Fibroblast of lung (primary cell): ENCODE measurements around the gene SGK1. TPM values are rescaled to one million over a fixed set of nuclear protein-coding genes. Genes with fewer than 3 reads are reported as not detected.
"Not testable (repeated sequence)": the region's sequence is repeated elsewhere in the genome, so short reads cannot be mapped to it uniquely, and the experiment has no call there.

Experiments used
- DNase-seq, 2 donors: peaks; one replicate each; pipeline versions ENCODE4 v3.0.0 to v3.0.0-alpha.2; 2010; ENCODE audit warnings: low read depth in 2 of 2
- H2AFZ ChIP-seq: 2 replicates; pipeline ENCODE4 v1.5.1; 2012; ENCODE audit warnings: low read length, control low read depth, inconsistent platforms
- H3K27ac ChIP-seq: 2 replicates; pipeline ENCODE4 v1.5.1; 2011; ENCODE audit warnings: low read length, control low read depth; ENCODE audit not compliant: insufficient read depth
- H3K27me3 ChIP-seq: 2 replicates; pipeline ENCODE4 v1.5.1; 2011; ENCODE audit warnings: mild to moderate bottlenecking, low read length; ENCODE audit not compliant: control insufficient read depth, insufficient read depth
- H3K36me3 ChIP-seq: 2 replicates; pipeline ENCODE4 v1.5.1; 2011; ENCODE audit warnings: low read length; ENCODE audit not compliant: control insufficient read depth, insufficient read depth
- H3K4me1 ChIP-seq: 2 replicates; pipeline ENCODE4 v1.5.1; 2011; ENCODE audit warnings: low read length; ENCODE audit not compliant: control insufficient read depth, insufficient read depth; ENCODE audit errors: extremely low read depth
- H3K4me2 ChIP-seq: 2 replicates; pipeline ENCODE4 v1.5.1; 2011; ENCODE audit warnings: low read length, control low read depth; ENCODE audit not compliant: insufficient read depth; ENCODE audit errors: extremely low read depth
- H3K4me3 ChIP-seq, 4 experiments: fragments of 200-600 bp in 1 of 4; sonication (generic) in 1 of 4; replicated peaks in 1 of 4; 2 replicates each; pipeline ENCODE4 v1.5.1; 2011 to 2016; ENCODE audit warnings: low read length in 4 of 4, low read depth in 3 of 4, mild to moderate bottlenecking in 3 of 4, control low read depth in 2 of 4, inconsistent platforms in 1 of 4, mixed read lengths in 1 of 4; ENCODE audit not compliant: insufficient read depth in 1 of 4; ENCODE audit errors: control extremely low read depth in 1 of 4
- H3K79me2 ChIP-seq: 2 replicates; pipeline ENCODE4 v1.5.1; 2012; ENCODE audit warnings: mild to moderate bottlenecking, low read length, inconsistent platforms; ENCODE audit not compliant: control insufficient read depth, insufficient read depth
- H3K9ac ChIP-seq: 2 replicates; pipeline ENCODE4 v1.5.1; 2011; ENCODE audit warnings: mild to moderate bottlenecking, low read length, control low read depth; ENCODE audit not compliant: insufficient read depth
- H3K9me3 ChIP-seq: 2 replicates; pipeline ENCODE4 v1.5.1; 2012; ENCODE audit warnings: low read depth, low read length; ENCODE audit not compliant: control insufficient read depth, insufficient read depth
- H4K20me1 ChIP-seq: 2 replicates; pipeline ENCODE4 v1.5.1; 2011; ENCODE audit warnings: low read length; ENCODE audit not compliant: control insufficient read depth, insufficient read depth; ENCODE audit errors: extremely low read depth
- EZH2 ChIP-seq: IDR thresholded peaks from 2 replicates; pipeline ENCODE4 v1.5.1; 2012; ENCODE audit warnings: low read length, control low read depth, mild to moderate bottlenecking; ENCODE audit errors: missing control alignments
- polyA plus RNA-seq, 2 donors: library from polyadenylated mRNA; depleted of rRNA in 1 of 2; stranded (reverse) in 1 of 2; unstranded in 1 of 2; fragments of >200 nt; gene quantifications; 2 replicates each; pipeline ENCODE4 v1.2.1, GENCODE V29; 2011 to 2012; ENCODE audit warnings: missing spikeins in 1 of 2
- total RNA-seq: library from RNA; depleted of rRNA; stranded (reverse); fragments of >200 nt; gene quantifications from 2 replicates; pipeline ENCODE4 v1.2.1, GENCODE V29; 2014
- TF ChIP-seq, protein P1 (sequence below), 2 donors: IDR thresholded peaks in 1 of 2; conservative IDR thresholded peaks in 1 of 2; 1 replicate in 1 of 2; 2 replicates in 1 of 2; pipeline ENCODE4 v1.5.1; 2011 to 2012; ENCODE audit warnings: low read length in 2 of 2, control low read depth in 1 of 2, inconsistent platforms in 1 of 2, low read depth in 1 of 2, mild to moderate bottlenecking in 1 of 2

Gene SGK1
- total and polyA plus RNA-seq, 2 donors (not counting 1 experiment from before 2014, with no cell fraction given), result 132 to 154 TPM

DNA sequence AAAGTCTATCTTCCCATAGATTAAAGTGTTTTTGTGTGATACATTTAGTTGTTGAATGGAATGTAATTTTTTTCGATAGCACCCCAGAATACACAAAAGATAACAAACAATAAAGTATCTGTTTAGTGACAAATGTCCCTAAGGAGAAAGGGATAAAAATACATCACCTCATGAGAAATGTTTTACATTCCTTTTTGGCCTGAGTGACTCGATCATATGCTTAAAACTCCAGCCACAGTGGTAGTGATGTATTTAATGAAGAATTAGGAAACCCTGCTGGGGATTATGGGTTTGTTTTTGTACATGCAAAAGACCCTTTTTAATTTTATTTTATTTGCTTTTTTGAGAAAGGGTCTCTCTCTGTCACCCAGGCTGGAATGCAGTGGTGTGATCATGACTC is 4.3 kb upstream of the SGK1 start:
- H3K79me2 ChIP-seq, result no peaks in the 10 kb centered on the region

DNA sequence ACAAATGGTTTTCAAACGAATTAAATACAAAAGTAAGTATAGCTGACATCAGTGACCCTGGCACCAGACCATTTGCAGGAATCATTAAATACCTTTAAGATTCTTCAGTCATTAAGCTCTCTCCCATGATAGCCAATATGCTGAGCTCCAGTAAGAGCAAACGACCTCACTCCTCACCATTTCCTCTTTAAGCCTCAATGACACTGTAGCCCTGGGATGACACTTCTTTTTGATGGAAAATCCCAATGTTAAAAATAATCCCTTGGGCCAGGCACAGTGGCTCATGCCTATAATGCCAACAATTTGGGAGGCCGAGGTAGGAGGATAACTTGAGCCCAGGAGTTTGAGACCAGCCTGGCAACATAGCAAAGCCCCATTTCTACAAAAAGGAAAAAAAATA is 3.3 kb upstream of the SGK1 start:
- H3K27me3 ChIP-seq, result no peaks in the 10 kb centered on the region
- no peaks in the 10 kb centered on the region for H3K9me3 ChIP-seq
- H2AFZ ChIP-seq, result no peak overlapping the region
- no peak overlapping the region for H3K4me3 ChIP-seq
- no peaks in the 10 kb centered on the region for H3K4me1 ChIP-seq
- H4K20me1 ChIP-seq, result no peaks in the 10 kb centered on the region
- DNase-seq, result no peak
- H3K27ac ChIP-seq, result no peak overlapping the region
- H3K79me2 ChIP-seq, result no peaks in the 10 kb centered on the region
- no peak overlapping the region for H3K9ac ChIP-seq
- no peak overlapping the region for H3K4me2 ChIP-seq
- no peak for TF ChIP-seq EZH2
- no peaks in the 10 kb centered on the region for H3K36me3 ChIP-seq

More for the DNA sequence above, 4.3 kb upstream of the SGK1 start:
- Histone ChIP-seq H3K4me3 (no peak overlapping the region), H2AFZ (no peak overlapping the region), H3K36me3 (no peaks in the 10 kb centered on the region), H3K27me3 (no peaks in the 10 kb centered on the region), H3K9ac (no peak overlapping the region), H3K9me3 (no peaks in the 10 kb centered on the region), H3K4me1 (no peaks in the 10 kb centered on the region), H3K4me2 (no peak overlapping the region), H4K20me1 (no peaks in the 10 kb centered on the region), H3K27ac (no peak overlapping the region)
- TF ChIP-seq EZH2, result no peak
- TF ChIP-seq, protein P1, sequence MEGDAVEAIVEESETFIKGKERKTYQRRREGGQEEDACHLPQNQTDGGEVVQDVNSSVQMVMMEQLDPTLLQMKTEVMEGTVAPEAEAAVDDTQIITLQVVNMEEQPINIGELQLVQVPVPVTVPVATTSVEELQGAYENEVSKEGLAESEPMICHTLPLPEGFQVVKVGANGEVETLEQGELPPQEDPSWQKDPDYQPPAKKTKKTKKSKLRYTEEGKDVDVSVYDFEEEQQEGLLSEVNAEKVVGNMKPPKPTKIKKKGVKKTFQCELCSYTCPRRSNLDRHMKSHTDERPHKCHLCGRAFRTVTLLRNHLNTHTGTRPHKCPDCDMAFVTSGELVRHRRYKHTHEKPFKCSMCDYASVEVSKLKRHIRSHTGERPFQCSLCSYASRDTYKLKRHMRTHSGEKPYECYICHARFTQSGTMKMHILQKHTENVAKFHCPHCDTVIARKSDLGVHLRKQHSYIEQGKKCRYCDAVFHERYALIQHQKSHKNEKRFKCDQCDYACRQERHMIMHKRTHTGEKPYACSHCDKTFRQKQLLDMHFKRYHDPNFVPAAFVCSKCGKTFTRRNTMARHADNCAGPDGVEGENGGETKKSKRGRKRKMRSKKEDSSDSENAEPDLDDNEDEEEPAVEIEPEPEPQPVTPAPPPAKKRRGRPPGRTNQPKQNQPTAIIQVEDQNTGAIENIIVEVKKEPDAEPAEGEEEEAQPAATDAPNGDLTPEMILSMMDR (conservative IDR thresholded peaks at IDR 0.05 in 1 of 2, IDR thresholded peaks at IDR 0.05 in 1 of 2; ENCODE audit: low read depth in 1 of 2, low read length in 2 of 2), result no peak
- DNase-seq, result no peak

DNA sequence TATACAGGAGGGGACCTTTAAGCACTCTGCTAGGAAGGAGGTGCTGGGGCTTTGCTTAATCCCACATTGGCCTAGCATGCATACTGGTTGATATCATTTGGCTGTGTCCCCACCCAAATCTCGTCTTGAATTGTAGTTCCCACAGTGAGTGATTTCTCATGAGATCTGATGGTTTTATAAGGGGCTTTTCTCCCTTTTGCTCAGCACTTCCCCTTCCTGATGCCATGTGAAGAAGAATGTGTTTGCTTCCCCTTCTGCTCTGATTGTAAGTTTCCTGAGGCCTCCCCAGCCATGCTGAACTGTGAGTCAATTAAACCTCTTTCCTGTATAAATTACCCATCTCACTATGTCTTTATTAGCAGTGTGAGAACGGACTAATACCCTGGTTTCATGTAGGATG is 1.8 kb upstream of the SGK1 start:
- H3K4me1 ChIP-seq, H3K9ac ChIP-seq, H4K20me1 ChIP-seq, H3K9me3 ChIP-seq, DNase-seq, H3K79me2 ChIP-seq, H3K27me3 ChIP-seq, H3K4me3 ChIP-seq, H3K4me2 ChIP-seq, H3K27ac ChIP-seq, H2AFZ ChIP-seq, H3K36me3 ChIP-seq: not testable (repeated sequence)

DNA sequence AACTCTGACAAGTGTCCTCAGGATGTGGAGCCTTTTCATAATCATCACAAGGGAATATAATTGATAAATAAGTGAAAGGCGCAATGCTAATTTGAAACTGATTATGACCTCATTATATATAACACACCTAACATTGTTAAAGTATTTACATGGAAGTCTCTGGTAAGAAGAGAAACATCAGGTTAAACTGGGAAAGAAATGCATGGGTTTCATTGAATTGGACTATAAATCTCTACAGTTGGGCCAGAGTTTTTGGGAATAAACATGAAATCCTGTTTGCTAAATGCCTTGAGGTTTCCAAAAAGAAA is 1.0 kb upstream of the SGK1 start:
- no peaks in the 10 kb centered on the region for H3K79me2 ChIP-seq
- TF ChIP-seq EZH2, result no peak
- TF ChIP-seq, protein P1 (conservative IDR thresholded peaks at IDR 0.05 in 1 of 2, IDR thresholded peaks at IDR 0.05 in 1 of 2; ENCODE audit: low read depth in 1 of 2, low read length in 2 of 2), result no peak
- no peaks in the 10 kb centered on the region for H3K9me3 ChIP-seq
- no peak overlapping the region for H3K4me2 ChIP-seq
- no peak overlapping the region for H3K27ac ChIP-seq
- no peak overlapping the region for H3K9ac ChIP-seq
- H2AFZ ChIP-seq, result no peak overlapping the region
- no peak overlapping the region for H3K4me3 ChIP-seq
- H3K4me1 ChIP-seq, result no peaks in the 10 kb centered on the region
- no peaks in the 10 kb centered on the region for H4K20me1 ChIP-seq
- H3K36me3 ChIP-seq, result no peaks in the 10 kb centered on the region
- no peaks in the 10 kb centered on the region for H3K27me3 ChIP-seq
- DNase-seq, result no peak
